NT2/D1 (cell line): ENCODE data around the gene PKNOX2.

Experiments used
- SUZ12 ChIP-seq: IDR thresholded peaks from 2 replicates; pipeline ENCODE4 v1.6.1; 2011; ENCODE audit not compliant: insufficient read length, insufficient read depth; ENCODE audit errors: extremely low read depth
- YY1 ChIP-seq: IDR thresholded peaks from 2 replicates; pipeline ENCODE4 v1.6.1; 2011; ENCODE audit not compliant: insufficient read length, insufficient read depth

DNA sequence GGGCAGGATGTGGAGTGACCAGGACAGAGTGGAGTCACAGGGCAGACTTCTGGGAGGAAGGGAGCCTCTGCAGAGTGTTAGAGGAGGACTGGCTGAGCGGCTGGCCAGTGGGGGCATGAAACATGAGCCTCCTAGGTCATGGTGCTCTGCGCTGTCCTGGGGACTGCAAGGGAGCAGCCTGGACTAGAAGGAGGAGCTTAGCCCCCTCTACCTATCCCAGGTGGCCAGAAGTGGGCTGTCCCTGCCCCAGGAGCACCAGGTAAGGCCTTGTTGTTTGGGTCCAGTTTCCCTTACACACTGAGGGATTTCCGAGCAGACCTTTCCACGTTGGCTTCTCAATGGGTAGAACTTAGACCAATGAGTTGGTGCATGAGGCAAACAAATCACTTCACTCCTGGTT lies 7.4 kb downstream of the PKNOX2 start:
- TF ChIP-seq YY1 (no peak), SUZ12 (no peak)
